H1 (cell line): Measurements from ENCODE around the gene TFR2. TPM values are rescaled to one million over a fixed set of nuclear protein-coding genes. Genes with fewer than 3 reads are reported as not detected.

ENCODE experiments used
- CTCF ChIA-PET: fragments of 300-600 bp; sonication (Branson Sonifier 250); formaldehyde crosslinking; loops from one replicate; lab custom pipeline; 2021; ENCODE audit not compliant: partially characterized antibody; lab: Charles Lee
- POLR2A ChIA-PET: fragments of 300-600 bp; sonication (Branson Sonifier 250); formaldehyde crosslinking; loops from one replicate; lab custom pipeline; 2021; ENCODE audit warnings: inconsistent platforms; ENCODE audit not compliant: partially characterized antibody; lab: Charles Lee
- DNase-seq, 2 experiments: peaks; one replicate each; pipeline versions ENCODE4 v3.0.0 to v3.0.0-alpha.2; 2010 to 2022; ENCODE audit warnings: low spot score in 2 of 2, low read depth in 1 of 2, mixed read lengths in 1 of 2
- FAIRE-seq: peaks from 2 replicates; lab custom pipeline; 2011; peaks lifted over from hg19 to GRCh38; lab: Jason Lieb, UNC
- H2AFZ ChIP-seq: 2 replicates; pipeline ENCODE4 v1.8.1; 2012; ENCODE audit warnings: low read length, inconsistent platforms
- H2AK5ac ChIP-seq: 2 replicates; pipeline ENCODE4 v1.6.1; 2013; ENCODE audit warnings: low read depth, low read length
- H2BK120ac ChIP-seq: replicated peaks from 2 replicates; pipeline ENCODE3; 2013; ENCODE audit warnings: low read depth, low read length, inconsistent platforms
- H2BK12ac ChIP-seq: 2 replicates; pipeline ENCODE4 v1.6.1; 2013; ENCODE audit warnings: low read depth, low read length
- H2BK15ac ChIP-seq: 2 replicates; pipeline ENCODE4 v1.6.1; 2013; ENCODE audit warnings: low read length
- H2BK20ac ChIP-seq: 2 replicates; pipeline ENCODE4 v1.6.1; 2013; ENCODE audit warnings: low read length
- H2BK5ac ChIP-seq: 2 replicates; pipeline ENCODE4 v1.6.1; 2013; ENCODE audit warnings: low read depth, low read length
- H3K14ac ChIP-seq: 2 replicates; pipeline ENCODE4 v1.6.1; 2013; ENCODE audit warnings: inconsistent platforms; ENCODE audit not compliant: insufficient read length
- H3K18ac ChIP-seq: 2 replicates; pipeline ENCODE4 v1.6.1; 2013; ENCODE audit warnings: low read length; ENCODE audit errors: extremely low read depth
- H3K23ac ChIP-seq: 2 replicates; pipeline ENCODE4 v1.6.1; 2013; ENCODE audit warnings: inconsistent platforms; ENCODE audit not compliant: insufficient read length
- H3K23me2 ChIP-seq: 2 replicates; pipeline ENCODE4 v1.6.1; 2013; ENCODE audit warnings: low read depth, low read length
- H3K27ac ChIP-seq: 2 replicates; pipeline ENCODE4 v1.6.1; 2011; ENCODE audit warnings: low read depth, low read length, inconsistent platforms
- H3K27me3 ChIP-seq, 4 experiments: replicated peaks in 1 of 4; 1 replicate in 1 of 4; 2 replicates in 3 of 4; pipeline versions ENCODE4 v1.6.1 to v1.8.1; 2011 to 2013; ENCODE audit warnings: low read length in 3 of 4, mild to moderate bottlenecking in 3 of 4, inconsistent platforms in 2 of 4, mixed read lengths in 2 of 4, moderate library complexity in 1 of 4; ENCODE audit not compliant: control insufficient read depth in 3 of 4, insufficient read depth in 3 of 4; ENCODE audit errors: extremely low read depth in 1 of 4
- H3K36me3 ChIP-seq, 4 experiments: 2 replicates each; pipeline versions ENCODE4 v1.6.1 to v1.8.1; 2011 to 2013; ENCODE audit warnings: mild to moderate bottlenecking in 4 of 4, low read length in 3 of 4, moderate library complexity in 2 of 4, control low read depth in 1 of 4, inconsistent platforms in 1 of 4; ENCODE audit not compliant: insufficient read depth in 4 of 4, control insufficient read depth in 2 of 4
- H3K4ac ChIP-seq: replicated peaks from 2 replicates; pipeline ENCODE3; 2013; ENCODE audit warnings: low read length, low read depth, mixed read lengths, inconsistent platforms; ENCODE audit not compliant: insufficient read length
- H3K4me1 ChIP-seq, 4 experiments: replicated peaks in 1 of 4; 1 replicate in 1 of 4; 2 replicates in 3 of 4; pipeline versions ENCODE4 v1.6.1 to v1.8.1; 2011 to 2013; ENCODE audit warnings: low read length in 3 of 4, inconsistent platforms in 2 of 4, mixed read lengths in 1 of 4; ENCODE audit not compliant: insufficient read depth in 4 of 4, control insufficient read depth in 3 of 4
- H3K4me2 ChIP-seq, 2 experiments: 2 replicates each; pipeline versions ENCODE4 v1.6.1 to v1.8.1; 2011 to 2013; ENCODE audit warnings: low read depth in 2 of 2, low read length in 2 of 2, control low read depth in 1 of 2, inconsistent platforms in 1 of 2, mild to moderate bottlenecking in 1 of 2; ENCODE audit not compliant: insufficient read depth in 1 of 2
- H3K4me3 ChIP-seq, 4 experiments: fragments of 200-600, 300-600 bp in 1 of 4; sonication (generic), shearing (Covaris generic), sonication (Bioruptor Twin) in 1 of 4; 2 replicates each; pipeline versions ENCODE4 v1.5.1 to v1.8.1; 2011 to 2016; ENCODE audit warnings: low read length in 4 of 4, low read depth in 3 of 4, control low read depth in 2 of 4, inconsistent platforms in 2 of 4, mild to moderate bottlenecking in 2 of 4, mixed read lengths in 1 of 4, moderate library complexity in 1 of 4; ENCODE audit not compliant: insufficient read depth in 2 of 4; ENCODE audit errors: extremely low read depth in 1 of 4
- H3K56ac ChIP-seq: replicated peaks from 2 replicates; pipeline ENCODE3; 2013; ENCODE audit warnings: low read depth, mild to moderate bottlenecking, mixed read lengths, low read length, inconsistent platforms; ENCODE audit not compliant: insufficient read length
- H3K79me1 ChIP-seq: 2 replicates; pipeline ENCODE4 v1.6.1; 2013; ENCODE audit warnings: low read depth, low read length, control low read depth
- H3K79me2 ChIP-seq, 2 experiments: 2 replicates each; pipeline versions ENCODE4 v1.6.1 to v1.8.1; 2012 to 2013; ENCODE audit warnings: low read length in 2 of 2, mild to moderate bottlenecking in 2 of 2, inconsistent platforms in 1 of 2; ENCODE audit not compliant: insufficient read depth in 2 of 2, control insufficient read depth in 1 of 2
- H3K9ac ChIP-seq, 4 experiments: replicated peaks in 1 of 4; 1 replicate in 1 of 4; 2 replicates in 3 of 4; pipeline versions ENCODE4 v1.6.1 to v1.8.1; 2011 to 2013; ENCODE audit warnings: low read depth in 3 of 4, low read length in 3 of 4, control low read depth in 2 of 4, mild to moderate bottlenecking in 2 of 4, moderate library complexity in 2 of 4, inconsistent platforms in 1 of 4; ENCODE audit errors: extremely low read depth in 1 of 4
- H3K9me3 ChIP-seq, 2 experiments: 2 replicates each; pipeline versions ENCODE4 v1.6.1 to v1.8.1; 2012 to 2013; ENCODE audit warnings: mild to moderate bottlenecking in 2 of 2, moderate library complexity in 2 of 2, control low read depth in 1 of 2, inconsistent platforms in 1 of 2, low read depth in 1 of 2, low read length in 1 of 2, mixed read lengths in 1 of 2; ENCODE audit not compliant: insufficient read depth in 2 of 2
- H4K20me1 ChIP-seq, 2 experiments: replicated peaks in 1 of 2; 2 replicates each; pipeline versions ENCODE3 to v1.8.1; 2011 to 2013; ENCODE audit warnings: inconsistent platforms in 2 of 2, low read length in 2 of 2, mild to moderate bottlenecking in 1 of 2; ENCODE audit not compliant: insufficient read depth in 2 of 2, control insufficient read depth in 1 of 2
- H4K5ac ChIP-seq: 2 replicates; pipeline ENCODE4 v1.6.1; 2013; ENCODE audit warnings: low read length, low read depth, mixed read lengths, inconsistent platforms; ENCODE audit not compliant: insufficient read length
- H4K8ac ChIP-seq: 2 replicates; pipeline ENCODE4 v1.8.0; 2013; ENCODE audit warnings: mild to moderate bottlenecking, moderate library complexity, low read length, inconsistent platforms; ENCODE audit not compliant: insufficient read depth; ENCODE audit errors: extremely low read depth
- H4K91ac ChIP-seq: replicated peaks from 2 replicates; pipeline ENCODE3; 2013; ENCODE audit warnings: low read length, mixed read lengths, inconsistent platforms; ENCODE audit not compliant: insufficient read length
- CBX5 ChIP-seq: fragments of 300-800, 300-1000 bp; sonication (generic); IDR thresholded peaks from 2 replicates; pipeline ENCODE4 v1.7.1; 2016; ENCODE audit warnings: antibody characterized with exemption, low read length, low read depth
- CHD2 ChIP-seq: IDR thresholded peaks from 2 replicates; pipeline ENCODE4 v1.6.1; 2012; ENCODE audit warnings: low read length, improper control_type of control experiment
- EGR1 ChIP-seq: IDR thresholded peaks from 2 replicates; pipeline ENCODE4 v1.6.1; 2011; ENCODE audit warnings: low read depth, low read length, borderline replicate concordance
- EZH2 ChIP-seq: fragments of 200-600 bp; sonication (generic); IDR thresholded peaks from 2 replicates; pipeline ENCODE4 v1.7.1; 2012; ENCODE audit warnings: low read depth, mild to moderate bottlenecking, moderate library complexity, low read length, inconsistent platforms; ENCODE audit not compliant: severe bottlenecking
- FOSL1 ChIP-seq: IDR thresholded peaks from 2 replicates; pipeline ENCODE4 v1.6.1; 2011; ENCODE audit warnings: mild to moderate bottlenecking, low read depth, low read length, moderate library complexity; ENCODE audit not compliant: insufficient read depth
- KDM1A ChIP-seq: fragments of 200-600, 300-600 bp; sonication (generic); IDR thresholded peaks from 2 replicates; pipeline ENCODE4 v1.7.1; 2016; ENCODE audit warnings: mild to moderate bottlenecking, low read length, borderline replicate concordance
- KDM5A ChIP-seq: fragments of 200-600 bp; IDR thresholded peaks from 2 replicates; pipeline ENCODE4 v1.7.1; 2012; ENCODE audit warnings: mild to moderate bottlenecking, low read length, inconsistent platforms, mixed read lengths
- MAX ChIP-seq: IDR thresholded peaks from 2 replicates; pipeline ENCODE4 v1.6.1; 2012; ENCODE audit warnings: inconsistent platforms
- PHF8 ChIP-seq: fragments of 200-600 bp; sonication (generic); conservative IDR thresholded peaks from 2 replicates; pipeline ENCODE4 v1.7.1; 2012; ENCODE audit warnings: low read depth, mild to moderate bottlenecking, inconsistent platforms, low read length, moderate library complexity
- RFX5 ChIP-seq: IDR thresholded peaks from 2 replicates; pipeline ENCODE4 v1.6.1; 2011; ENCODE audit warnings: low read depth, low read length, improper control_type of control experiment, borderline replicate concordance
- RNF2 ChIP-seq: fragments of 200-900, 300-1000 bp; sonication (generic); IDR thresholded peaks from 2 replicates; pipeline ENCODE4 v1.7.1; 2016; ENCODE audit warnings: borderline replicate concordance, low read depth, mild to moderate bottlenecking, antibody characterized with exemption, low read length; ENCODE audit not compliant: poor library complexity, severe bottlenecking; ENCODE audit errors: missing control alignments
- SUZ12 ChIP-seq: fragments of 200-600 bp; sonication (generic); IDR thresholded peaks from 2 replicates; pipeline ENCODE4 v1.6.1; 2012; ENCODE audit warnings: mild to moderate bottlenecking, inconsistent platforms, low read length, moderate library complexity, mixed read lengths
- WGBS, 2 experiments: shearing (Covaris generic) in 1 of 2; methylation state at CpG; one replicate each; pipeline versions ENCODE4 v1.1.6 to v1.1.7; 2013 to 2015; ENCODE audit warnings: low lambda C conversion rate in 2 of 2, mixed read lengths in 2 of 2, inconsistent platforms in 1 of 2, low coverage in 1 of 2, missing lambda C conversion rate in 1 of 2; ENCODE audit not compliant: insufficient replicate concordance in 2 of 2, insufficient coverage in 1 of 2, insufficient read length in 1 of 2; ENCODE audit errors: extremely low coverage in 1 of 2, missing lambda C conversion rate in 1 of 2; 5-methylcytosine and 5-hydroxymethylcytosine counted together
- polyA plus RNA-seq, 7 experiments: library from polyadenylated mRNA; depleted of rRNA in 3 of 7; stranded (reverse) in 5 of 7; unstranded in 2 of 7; fragments of >200 nt in 5 of 7; fragments of 200-250 nt in 2 of 7; gene quantifications; 1 replicate in 5 of 7; 2 replicates in 1 of 7; 4 replicates in 1 of 7; pipeline versions ENCODE4 v1.2.1 to v1.2.3, GENCODE V29; 2011 to 2013; ENCODE audit warnings: missing spikeins in 2 of 7, mixed read lengths in 2 of 7
- total RNA-seq: library from RNA; stranded (reverse); fragmentation: NEBNext Ultra II Directional; extraction: Animal tissue kit (Norgen Biotek cat#: 25700); gene quantifications from 2 replicates; pipeline ENCODE4 v1.2.1, GENCODE V29; 2021

Gene TFR2
- total and polyA plus RNA-seq, 2 of the 8 experiments (the other 6 are each of a cell fraction or from before 2014, with no cell fraction given), result 4.6 to 5.7 TPM

- DNase-seq (no peak), FAIRE-seq (no peak)
- ChIA-PET CTCF (interaction anchor here (1.0 to 6.2 kb wide), 8 partner anchors 27 to 132 kb away, joined by 3 to 28 read pairs (median 4); partner anchors contain the start of genes POP7 and TFR2), POLR2A (interaction anchor here (0.6 to 1.4 kb wide), 4 partner anchors 12 to 81 kb away, joined by 3 to 4 read pairs (median 3); partner anchors contain the start of genes FBXO24 and LRCH4)
- no peaks in the 10 kb centered on the region for H3K79me2 ChIP-seq
- peaks cover 0 to 5% (median 4%) of the 10 kb centered on the region in 4 experiments; a peak in 4 of 7 replicates for H3K27me3 ChIP-seq
- H3K4me3 ChIP-seq, result no peak overlapping the region
- H3K36me3 ChIP-seq, result no peaks in the 10 kb centered on the region
- no peaks in the 10 kb centered on the region for H3K4me1 ChIP-seq
- no peak overlapping the region for H2BK12ac ChIP-seq
- no peak overlapping the region for H2BK15ac ChIP-seq
- no peak overlapping the region for H2AFZ ChIP-seq
- H3K18ac ChIP-seq, result no peak overlapping the region
- no peak overlapping the region for H2BK5ac ChIP-seq
- H3K23me2 ChIP-seq, result no peaks in the 10 kb centered on the region
- no peaks in the 10 kb centered on the region for H4K20me1 ChIP-seq
- no peak overlapping the region for H4K91ac ChIP-seq
- H3K9ac ChIP-seq, result no peak overlapping the region
- H2AK5ac ChIP-seq, result no peak overlapping the region
- H4K8ac ChIP-seq, result no peak overlapping the region
- H2BK20ac ChIP-seq, result no peak overlapping the region
- H3K4me2 ChIP-seq, result no peak overlapping the region
- no peak overlapping the region for H3K56ac ChIP-seq
- H3K27ac ChIP-seq, result no peak overlapping the region
- H3K14ac ChIP-seq, result no peak overlapping the region
- no peaks in the 10 kb centered on the region for H3K9me3 ChIP-seq
- no peak overlapping the region for H3K4ac ChIP-seq
- WGBS, 2 experiments, result 86% methylated on average over 16 of the region's 16 CpGs; no CpG with 5 or more reads in 1 of the 2 experiments
- H3K23ac ChIP-seq, result no peak overlapping the region
- no peaks in the 10 kb centered on the region for H3K79me1 ChIP-seq
- H4K5ac ChIP-seq, result no peak overlapping the region
- H2BK120ac ChIP-seq, result no peak overlapping the region
- no peak for TF ChIP-seq EZH2
- TF ChIP-seq RNF2, result no peak
- TF ChIP-seq MAX, result no peak
- TF ChIP-seq RFX5, result no peak
- no peak for TF ChIP-seq CBX5
- TF ChIP-seq KDM1A, result no peak
- TF ChIP-seq CHD2, result no peak
- no peak for TF ChIP-seq KDM5A
- no peak for TF ChIP-seq EGR1
- TF ChIP-seq FOSL1, result no peak
- TF ChIP-seq SUZ12, result no peak
- no peak for TF ChIP-seq PHF8
Observed at GRCh38 chr7:100667331-100668068, 26.1 kb upstream of the TFR2 start.
